Activated T-helper 9 cell treated with anti-CD3 and anti-CD28 coated beads, Interleukin-2, amount 50 U/mL, for 16 hours (primary cell): ENCODE results near the gene PRR14.

Experiments
- DNase-seq: peaks from one replicate; pipeline ENCODE4 v3.0.0-alpha.2; 2020; ENCODE audit warnings: low read depth

The PRR14 gene

GRCh38 chr16:30650369-30651123 lies at the start of gene PRR14:
PRR14 (plus strand) TSS chr16:30650960; CDS start chr16:30651646, 686 bp downstream.
- DNase-seq: peak; percentile 97

- DNase-seq: no peak
These were observed 48.8 kb upstream of the PRR14 start for GRCh38 chr16:30601966-30602365.

GRCh38 chr16:30602616-30603277 lies 48.0 kb upstream of the PRR14 start:
- no peak for DNase-seq

- DNase-seq: no peak
These were observed 46.8 kb upstream of the PRR14 start for GRCh38 chr16:30603945-30604315.

GRCh38 chr16:30604316-30604947 lies 46.3 kb upstream of the PRR14 start:
- DNase-seq: no peak

- DNase-seq: no peak
These were observed 45.6 kb upstream of the PRR14 start for GRCh38 chr16:30605158-30605557.

- no peak for DNase-seq
These were observed 44.8 kb upstream of the PRR14 start for GRCh38 chr16:30606004-30606403.

- peak; percentile 28 for DNase-seq
These were observed 41.5 kb upstream of the PRR14 start for GRCh38 chr16:30609002-30609925.

- peak; percentile 86 for DNase-seq
These were observed 40.6 kb upstream of the PRR14 start, which contains the start of gene ZNF689 for GRCh38 chr16:30609926-30610839. ZNF689 (minus strand) TSS chr16:30610389; CDS start chr16:30610041, 348 bp downstream.

- DNase-seq: peak; percentile 37
These were observed 35.2 kb upstream of the PRR14 start for GRCh38 chr16:30615358-30616091.

- DNase-seq: no peak
These were observed 31.6 kb upstream of the PRR14 start for GRCh38 chr16:30619202-30619601.

- no peak for DNase-seq
These were observed 31.1 kb upstream of the PRR14 start for GRCh38 chr16:30619638-30620037.

- no peak for DNase-seq
These were observed 30.6 kb upstream of the PRR14 start for GRCh38 chr16:30620169-30620568.

GRCh38 chr16:30621765-30622164 lies 29.0 kb upstream of the PRR14 start:
- no peak for DNase-seq

- DNase-seq: no peak
These were observed 28.2 kb upstream of the PRR14 start for GRCh38 chr16:30622455-30623032.

- no peak for DNase-seq
These were observed 27.1 kb upstream of the PRR14 start for GRCh38 chr16:30623536-30624283.

GRCh38 chr16:30626236-30626635 lies 24.5 kb upstream of the PRR14 start:
- no peak for DNase-seq

- peak; percentile 78 for DNase-seq
These were observed 21.9 kb upstream of the PRR14 start for GRCh38 chr16:30628628-30629540.
